HG02759 (cell line): ENCODE measurements around the gene CNGA3.

Source experiments
- ATAC-seq: cut with Tn5 transposase; IDR thresholded peaks from one replicate; pipeline ENCODE4 v1.9.1; 2021; ENCODE audit warnings: mild to moderate bottlenecking, moderate library complexity; ENCODE audit not compliant: unreplicated experiment

The CNGA3 gene

DNA sequence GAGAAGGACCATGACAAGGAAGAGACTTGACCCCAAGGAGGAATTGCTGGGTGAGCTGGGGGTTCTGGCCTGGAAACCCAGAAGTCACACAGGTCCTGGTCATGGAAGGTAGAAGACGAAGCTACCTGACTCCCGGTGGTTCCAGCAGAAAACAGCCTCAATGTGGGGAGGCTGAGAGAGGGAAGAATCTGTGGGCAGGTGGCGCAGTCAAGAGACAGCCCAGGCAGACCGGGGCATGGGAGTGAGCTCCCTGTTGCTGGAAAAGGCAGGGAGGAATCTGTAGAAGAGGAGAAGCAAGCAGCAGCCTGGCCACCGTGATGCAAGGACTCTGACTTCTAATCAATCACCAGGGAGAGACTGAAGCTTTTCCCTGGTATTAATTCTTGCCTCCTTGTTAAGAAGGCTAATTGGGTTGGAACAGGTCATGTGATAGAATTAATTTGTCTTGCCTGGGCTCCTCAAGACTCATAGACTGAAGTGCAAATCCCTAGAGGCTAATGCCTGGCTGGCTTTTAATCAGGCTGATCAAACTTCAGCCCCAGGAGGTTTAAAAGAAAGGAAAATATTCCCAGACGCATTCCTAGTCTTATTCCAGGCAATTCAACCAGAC, 30.1 kb downstream of the CNGA3 start:
- no peak for ATAC-seq

DNA sequence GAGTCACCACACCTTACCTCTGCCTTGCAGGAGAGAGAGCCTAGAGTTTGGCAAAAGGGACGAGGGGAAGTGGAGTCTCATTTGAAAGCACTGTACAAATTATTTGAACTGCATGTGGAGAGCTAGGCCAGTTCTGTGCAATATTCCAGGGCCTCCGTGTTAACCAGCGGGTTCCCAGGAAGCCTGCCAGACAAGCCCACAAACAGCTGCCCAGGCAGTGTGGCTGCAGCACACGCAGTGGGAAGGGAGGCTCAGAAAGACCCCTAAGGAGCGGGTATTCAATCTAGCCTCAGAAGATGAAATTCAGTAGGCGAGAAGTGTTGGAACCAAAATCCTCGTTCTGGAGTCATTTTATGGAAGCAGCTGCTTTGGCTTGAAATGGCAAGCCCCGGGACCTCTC, 30.7 kb downstream of the CNGA3 start:
- ATAC-seq = no peak

DNA sequence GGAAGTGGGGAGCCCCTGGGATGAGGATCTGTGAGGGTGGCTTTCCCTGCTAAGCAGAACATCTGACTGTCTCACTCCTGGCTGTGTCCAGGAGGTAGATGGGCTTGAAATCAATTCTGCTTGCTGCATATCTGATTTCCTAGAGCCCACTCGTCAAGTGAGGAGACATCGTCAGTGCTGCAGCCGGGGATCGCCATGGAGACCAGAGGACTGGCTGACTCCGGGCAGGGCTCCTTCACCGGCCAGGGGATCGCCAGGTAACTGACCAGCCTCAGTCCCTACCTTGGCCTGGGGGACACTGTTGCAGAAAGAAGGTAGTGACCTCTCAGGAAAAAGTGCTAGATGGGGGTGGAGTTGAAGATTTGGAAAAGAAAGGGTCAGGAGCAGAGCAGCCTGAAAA, 31.3 kb downstream of the CNGA3 start:
- ATAC-seq = no peak

DNA sequence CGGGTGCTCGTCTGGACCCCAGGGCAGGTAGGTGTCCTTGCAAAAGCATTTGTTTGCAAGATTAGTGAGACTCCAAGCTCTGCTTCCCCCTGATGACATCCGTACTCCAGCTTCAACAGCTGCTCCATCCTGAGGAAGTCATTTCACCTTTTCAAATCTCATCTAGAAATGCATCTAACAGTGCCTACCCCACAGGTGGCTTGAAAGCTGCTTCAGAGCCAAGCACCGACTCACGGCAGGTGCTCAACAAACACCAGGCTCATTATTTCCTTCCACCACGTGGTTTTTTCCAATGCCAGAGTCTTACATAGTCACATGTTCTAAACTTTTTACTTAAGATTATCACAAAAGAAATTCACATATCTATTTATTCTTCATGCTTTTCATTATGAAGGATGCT, 31.9 kb downstream of the CNGA3 start:
- ATAC-seq = no peak

DNA sequence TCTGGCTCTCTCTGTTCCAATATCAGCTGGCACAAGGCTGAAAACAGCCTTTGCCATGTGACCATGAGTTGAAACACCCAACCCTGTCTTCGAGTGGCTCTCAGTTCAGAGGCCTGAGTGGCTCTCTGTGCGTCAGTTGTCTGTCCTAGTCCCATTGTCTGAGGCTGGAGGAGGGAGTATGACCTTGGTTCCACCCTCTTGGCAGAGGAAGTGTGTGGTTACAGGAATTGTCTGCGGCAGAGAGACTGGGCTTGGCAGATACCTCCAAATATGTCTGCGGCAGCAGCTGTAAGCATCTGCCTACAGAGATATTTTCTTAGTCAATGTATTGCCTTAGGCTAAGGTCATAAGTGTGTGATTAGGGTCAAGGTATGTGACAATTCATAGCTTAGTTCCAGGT, 32.6 kb downstream of the CNGA3 start:
- ATAC-seq = no peak

DNA sequence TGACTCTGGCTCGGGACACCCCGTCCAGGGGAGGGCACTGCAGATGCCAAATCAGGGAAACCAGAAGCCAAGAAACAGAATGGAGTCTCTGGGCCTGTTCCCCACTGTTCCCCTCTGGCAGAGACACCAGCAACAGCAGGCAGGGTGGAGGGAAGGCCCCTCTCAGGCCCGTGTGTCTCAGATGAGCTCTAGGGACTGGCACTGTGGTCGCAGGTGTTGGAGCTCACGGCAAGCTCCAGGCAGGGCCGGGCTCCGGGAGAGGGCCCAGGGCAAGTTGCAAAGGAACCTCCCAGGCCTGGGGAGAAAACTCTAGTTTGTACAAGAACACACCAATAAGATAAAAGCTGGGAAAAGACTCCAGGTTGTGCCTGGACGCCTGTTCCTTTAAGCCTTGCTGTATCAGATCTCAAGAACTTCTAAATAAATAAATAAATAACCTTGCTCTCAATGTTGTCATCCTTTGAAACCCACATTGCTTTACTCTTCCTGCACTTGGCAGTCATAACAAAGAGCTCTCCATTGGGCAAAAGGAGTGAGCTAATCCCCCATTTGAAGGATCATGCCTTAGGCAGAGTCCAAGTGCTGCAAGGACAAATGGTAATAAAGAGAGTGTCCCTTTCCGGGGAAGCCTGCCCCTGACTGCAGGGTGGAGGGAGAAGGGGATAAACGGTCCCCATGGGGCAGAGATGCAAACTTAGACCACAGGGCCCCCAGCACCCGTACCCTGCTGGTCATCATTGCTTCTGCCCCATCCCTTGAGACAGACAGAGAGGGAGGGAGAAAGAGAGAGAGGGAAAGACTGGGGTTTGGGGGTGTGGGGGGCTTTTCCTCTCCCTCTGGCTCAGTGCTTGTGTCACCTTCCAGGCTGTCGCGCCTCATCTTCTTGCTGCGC, 33.3 kb downstream of the CNGA3 start:
- ATAC-seq = no peak

DNA sequence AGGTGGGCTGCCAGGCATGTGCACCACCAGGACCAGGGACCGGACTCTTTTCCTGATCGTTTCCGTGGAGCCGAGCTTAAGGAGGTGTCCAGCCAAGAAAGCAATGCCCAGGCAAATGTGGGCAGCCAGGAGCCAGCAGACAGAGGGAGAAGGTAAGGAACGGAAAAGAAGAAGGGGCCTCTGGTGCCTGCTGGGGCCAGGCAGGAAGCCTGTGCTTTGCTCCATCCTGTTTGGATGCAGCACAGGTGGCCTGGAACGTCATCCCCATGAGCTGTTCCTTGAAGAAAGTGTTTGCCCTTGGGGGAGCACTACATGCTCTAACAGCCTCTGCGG, 33.9 kb downstream of the CNGA3 start:
- ATAC-seq = no peak

DNA sequence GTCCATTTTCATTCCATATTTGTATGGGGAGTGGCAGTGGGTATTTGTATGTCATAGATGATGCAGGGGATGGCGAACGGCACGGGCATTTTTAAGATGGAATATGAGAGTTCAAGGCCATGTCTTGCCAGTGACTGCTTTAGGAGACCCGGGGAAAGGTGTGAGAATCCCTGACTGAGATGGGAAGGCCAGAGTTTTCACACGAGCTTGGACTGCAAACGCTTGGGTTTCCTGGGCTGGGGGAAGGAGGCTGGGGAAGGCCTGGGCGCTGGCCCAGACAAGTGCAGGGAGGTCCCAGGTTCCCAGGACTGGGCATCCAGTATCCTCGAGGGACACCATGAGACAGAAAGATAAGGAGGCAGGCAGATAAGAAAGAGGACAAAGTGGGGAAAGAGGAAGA, 35.2 kb downstream of the CNGA3 start:
- no peak for ATAC-seq

DNA sequence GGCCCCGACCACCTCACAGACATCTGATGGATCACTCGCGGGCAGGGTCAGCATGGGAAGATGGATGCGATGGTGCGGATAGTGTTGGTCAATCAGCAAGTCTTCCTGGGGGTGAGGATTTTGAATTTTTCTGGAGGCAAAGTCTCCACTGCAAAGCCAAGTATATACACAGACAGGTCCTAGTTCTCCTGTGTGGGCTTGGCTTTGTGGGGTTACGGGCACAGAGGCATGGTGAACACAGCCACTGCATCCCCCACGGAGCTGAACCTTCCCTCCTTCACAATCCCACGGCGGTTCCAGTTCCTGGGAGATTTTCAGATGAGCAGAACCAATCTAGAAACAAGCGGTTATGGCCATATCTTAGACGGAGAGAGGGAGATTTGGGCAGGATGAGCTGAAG, 35.8 kb downstream of the CNGA3 start:
- no peak for ATAC-seq

DNA sequence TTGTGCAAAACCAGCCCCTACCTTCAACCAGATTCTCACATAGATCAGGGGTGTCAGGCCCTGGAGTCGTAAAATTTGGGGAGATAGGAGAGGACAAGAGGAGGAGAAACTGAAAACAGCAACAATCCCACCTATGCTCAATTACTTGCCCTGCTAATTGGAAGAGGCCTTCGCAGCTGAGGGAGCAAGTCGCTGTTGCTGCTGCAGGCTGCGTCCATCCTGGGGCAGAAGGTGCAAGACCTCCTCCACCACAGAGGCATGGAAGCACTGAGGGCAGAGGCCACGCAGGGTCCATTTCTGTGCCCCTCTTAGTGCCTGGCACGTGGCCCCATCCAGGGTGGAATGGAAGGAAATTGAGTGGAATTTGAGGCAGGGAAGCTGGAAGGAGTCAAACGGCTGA, 36.5 kb downstream of the CNGA3 start:
- ATAC-seq = no peak

DNA sequence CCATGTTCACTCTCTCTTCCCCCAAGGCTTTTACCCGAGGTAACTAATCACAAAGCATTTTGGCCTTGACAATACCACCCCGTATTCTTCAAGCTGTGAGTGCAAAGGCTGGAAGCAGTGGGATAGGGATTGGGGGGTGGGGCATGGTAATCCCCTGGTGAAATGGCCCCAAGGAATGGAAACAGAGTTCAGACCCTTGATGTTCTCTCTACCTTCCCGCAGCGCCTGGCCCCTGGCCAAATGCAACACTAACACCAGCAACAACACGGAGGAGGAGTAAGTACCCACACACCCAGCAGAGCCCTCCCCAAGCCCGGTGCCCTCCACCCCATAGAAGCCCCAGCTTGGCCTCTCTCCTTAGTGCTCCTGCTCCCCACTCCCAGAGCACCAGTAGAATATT, 36.9 kb downstream of the CNGA3 start:
- ATAC-seq = no peak

DNA sequence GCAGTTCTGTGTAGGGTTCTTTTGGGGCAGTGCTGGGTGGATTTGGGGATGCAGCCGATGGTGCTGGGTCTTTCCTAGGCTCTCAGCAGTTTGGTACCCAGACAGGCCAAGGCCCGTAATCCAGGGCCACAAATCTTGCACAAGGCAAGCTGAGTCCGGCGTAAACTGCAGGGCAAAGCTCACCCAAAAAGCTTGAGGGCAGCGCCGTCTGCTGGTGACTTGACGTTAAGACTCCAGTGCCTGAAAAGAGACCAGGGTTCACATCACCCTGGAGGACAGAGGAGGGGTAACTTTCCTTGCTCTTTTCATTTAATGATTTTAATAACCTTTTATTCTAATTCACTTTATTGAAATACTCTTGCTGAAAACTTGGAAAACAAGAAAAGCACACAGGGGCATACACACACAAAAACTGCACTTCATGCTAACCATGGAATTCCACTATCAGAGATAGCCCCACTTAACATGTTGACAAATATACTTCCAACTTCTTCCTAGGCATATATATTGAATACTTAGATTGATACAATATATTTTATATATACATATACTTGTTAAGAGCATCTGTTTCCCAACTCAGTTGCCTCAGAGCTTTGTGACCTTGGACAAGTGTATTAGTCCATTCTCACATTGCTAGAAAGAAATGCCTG, 38.9 kb downstream of the CNGA3 start:
- no peak for ATAC-seq

DNA sequence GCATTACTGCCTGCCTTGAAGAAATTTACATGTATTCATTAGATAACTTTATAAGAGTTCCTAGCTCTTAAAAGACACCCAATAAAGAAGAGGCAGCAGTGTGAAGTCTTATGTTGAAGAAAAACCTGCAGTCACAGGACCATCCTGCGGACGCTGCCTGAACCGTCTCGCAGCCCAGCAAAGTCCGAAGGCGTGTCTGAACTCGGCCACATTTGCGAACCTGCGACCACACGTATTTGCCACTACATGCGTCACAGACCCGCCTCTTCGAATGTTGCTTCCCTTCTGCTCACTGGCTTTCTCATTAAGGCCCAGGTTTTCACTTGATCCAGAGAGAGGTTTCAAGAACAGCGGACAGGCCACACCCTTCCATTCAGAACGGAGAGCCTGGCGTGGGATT, 41.2 kb downstream of the CNGA3 start:
- ATAC-seq = no peak

DNA sequence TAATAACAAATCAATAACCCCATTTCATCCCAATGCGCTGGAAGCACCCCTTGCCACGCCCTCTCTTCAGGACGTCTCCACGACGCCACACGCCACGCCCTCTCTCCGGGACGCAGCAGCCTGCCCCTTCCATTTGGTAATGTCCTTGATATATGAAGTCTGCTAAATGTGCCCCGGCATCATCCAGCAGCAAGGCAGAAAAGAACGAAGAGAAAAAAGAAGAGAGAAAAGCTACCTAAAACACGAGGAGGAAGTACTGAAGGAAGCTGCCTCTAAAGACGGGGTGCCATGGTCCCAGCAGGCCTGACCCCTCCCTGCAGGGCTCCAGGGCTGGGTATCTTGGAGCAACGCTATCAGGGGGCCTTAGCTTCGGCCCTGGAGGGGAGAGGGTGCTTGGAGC, 41.8 kb downstream of the CNGA3 start:
- ATAC-seq = no peak

DNA sequence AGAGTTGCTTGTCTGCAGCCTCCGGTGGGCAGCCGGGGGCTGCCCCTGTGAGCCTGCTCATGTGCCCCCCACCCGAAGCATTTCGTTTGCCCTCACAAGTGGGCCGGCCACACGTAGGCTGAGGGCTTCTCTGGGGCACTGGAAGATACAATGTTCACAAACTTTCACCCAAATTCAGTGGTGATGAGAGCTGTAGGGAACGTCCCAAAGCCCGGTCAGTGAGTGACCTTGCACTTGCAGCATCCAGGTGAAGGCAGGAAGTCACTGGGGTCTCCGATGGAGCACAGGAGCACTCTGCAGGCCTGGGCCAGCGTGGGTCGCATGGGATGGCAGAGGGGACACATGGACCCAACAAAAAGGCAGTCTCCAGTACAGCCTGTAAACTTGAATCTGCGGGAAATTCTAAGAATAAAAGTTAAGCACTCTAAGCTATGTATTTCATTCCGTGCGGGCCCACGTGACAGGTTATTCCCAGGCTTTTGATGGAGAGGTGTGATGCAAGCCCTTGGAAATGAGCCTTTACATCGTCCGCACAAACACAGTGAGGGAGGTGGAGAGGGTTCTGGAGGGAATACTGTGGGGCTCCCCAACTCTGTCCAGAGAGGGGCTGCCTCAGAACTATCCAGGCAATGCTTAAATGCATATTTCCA, 42.5 kb downstream of the CNGA3 start:
- ATAC-seq = no peak

DNA sequence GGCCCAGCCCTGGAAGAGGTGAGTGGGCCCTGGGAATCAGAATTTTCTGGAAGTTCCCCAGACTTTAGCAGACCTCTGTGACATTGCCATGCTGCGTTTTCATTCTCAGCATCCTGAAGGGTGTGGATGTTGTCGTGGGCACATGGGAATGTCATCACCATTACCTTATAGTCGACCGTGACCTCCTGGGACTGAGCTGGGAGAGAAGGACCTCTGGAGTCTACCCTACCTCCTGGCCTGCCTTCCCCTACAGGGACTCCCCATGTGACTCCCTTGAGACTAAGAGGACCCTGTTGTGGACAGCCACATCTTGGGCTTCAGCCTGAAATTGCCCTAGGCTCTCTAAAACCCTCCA, 43.0 kb downstream of the CNGA3 start:
- no peak for ATAC-seq

DNA sequence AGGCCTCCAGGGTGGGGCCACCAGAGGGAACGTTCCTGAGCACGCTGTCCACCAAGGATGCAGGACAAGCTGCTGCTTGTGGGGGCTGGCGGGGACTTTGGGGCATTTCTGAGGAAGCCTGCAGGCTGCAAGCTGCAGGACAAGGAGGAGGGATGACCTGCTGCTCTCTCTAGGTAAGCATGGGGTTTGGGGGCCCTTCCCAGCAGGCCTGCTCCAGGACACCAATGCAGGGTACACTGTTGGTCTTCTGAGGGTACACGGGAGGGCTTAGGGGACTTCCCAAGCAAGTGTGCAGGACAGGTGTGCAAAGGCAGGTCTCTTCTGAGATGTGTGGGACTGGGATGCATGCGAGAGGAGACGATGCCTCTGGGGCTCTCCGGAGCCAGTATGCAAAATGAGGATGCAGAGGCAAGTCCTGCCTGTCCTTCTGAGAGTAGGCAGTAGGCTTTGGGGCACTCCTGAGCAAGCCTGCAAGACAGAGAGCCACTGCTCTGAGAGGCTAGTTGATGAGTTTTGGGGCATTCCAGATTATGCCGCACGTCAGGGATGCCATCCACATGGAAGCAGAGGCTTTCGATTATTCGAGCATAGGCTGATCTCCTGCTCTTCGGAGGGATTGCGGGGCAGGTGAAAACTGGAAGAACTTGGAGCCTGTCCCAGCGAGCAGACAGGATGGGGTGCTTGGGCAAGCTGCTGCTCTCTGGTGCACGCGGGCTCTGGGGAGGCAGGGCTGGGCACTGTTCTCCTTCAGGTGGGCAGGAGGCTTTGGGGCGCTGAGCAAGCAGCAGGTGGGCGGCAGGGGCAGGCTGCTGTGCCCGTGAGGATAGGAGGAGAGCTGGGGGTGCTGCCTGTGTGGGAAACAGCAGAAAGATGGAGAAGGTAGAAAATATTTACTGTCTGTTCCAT, 44.6 kb downstream of the CNGA3 start:
- no peak for ATAC-seq

DNA sequence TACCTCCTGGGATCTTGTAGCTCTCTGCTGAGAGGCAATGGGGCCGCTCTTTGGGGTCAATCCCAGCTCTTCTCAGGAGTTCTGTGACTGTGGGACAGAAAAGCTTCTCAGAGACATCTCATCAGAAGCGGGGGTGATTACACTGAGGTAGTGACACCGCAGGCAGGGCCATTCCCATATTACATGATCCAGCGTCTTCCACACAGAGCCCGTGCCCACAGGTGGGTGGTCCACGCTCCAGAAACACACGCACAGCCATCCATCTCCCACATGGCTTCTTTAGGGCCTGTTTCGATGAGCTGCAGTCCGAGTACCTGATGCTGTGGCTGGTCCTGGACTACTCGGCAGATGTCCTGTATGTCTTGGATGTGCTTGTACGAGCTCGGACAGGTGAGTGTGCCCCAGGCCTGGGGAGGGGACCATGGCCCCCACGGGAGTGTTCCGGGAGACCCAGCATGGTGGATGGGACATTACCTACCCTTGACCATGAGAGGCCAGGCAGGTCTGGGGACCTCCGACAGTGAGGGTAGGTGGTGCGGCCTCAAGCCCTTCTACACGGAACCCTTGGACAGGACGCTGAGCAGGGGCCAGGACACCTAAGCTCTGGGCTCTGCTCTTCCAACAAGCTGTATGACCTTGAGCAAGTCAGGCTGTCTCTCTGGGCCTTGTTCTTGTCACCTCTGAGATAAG, 45.5 kb downstream of the CNGA3 start:
- ATAC-seq = no peak

DNA sequence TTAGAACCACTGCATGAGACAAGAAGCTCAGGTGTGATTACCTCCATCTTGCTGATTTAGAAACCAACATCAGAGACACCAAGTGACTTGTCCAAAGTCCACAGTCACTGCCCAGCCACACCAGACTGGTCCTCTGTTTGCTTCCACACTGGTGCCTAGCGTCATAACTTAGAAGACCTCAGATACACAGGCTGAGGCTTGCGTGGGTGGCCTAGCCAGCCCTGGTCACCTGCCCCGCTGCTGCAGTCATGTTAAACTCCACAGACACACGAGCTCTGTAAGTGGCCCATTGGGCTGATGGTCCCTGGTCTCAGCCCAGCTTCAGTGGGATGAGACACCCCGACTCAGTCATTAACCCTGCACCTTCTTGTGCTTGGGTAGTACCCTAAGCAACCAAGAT, 47.1 kb downstream of the CNGA3 start:
- ATAC-seq = no peak

DNA sequence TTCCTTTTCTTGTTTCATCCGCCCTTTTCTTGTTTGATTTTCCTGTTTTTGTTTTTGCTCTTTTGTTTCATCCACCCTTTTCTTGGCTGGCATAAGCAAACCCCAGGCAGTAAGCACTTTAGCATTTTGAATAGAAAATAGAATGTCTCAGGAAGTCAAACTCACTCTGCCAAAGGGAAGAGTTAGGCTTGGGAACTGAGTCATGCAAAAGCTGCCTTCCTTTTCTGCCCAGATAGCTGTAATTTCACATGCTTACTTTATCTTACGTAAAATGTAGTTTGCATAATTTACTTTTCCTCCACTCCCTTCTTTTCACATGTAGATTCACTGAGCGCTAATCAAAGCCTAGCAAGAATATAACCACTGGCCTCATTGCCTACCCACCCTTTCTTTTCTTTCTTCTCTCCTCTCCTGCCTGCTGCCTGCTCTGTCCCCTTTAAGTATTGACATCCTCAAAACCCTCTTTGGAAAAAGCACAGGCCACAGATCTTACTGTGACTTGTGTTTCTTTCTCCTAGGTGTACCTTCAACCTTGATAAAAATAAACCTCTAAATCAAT, 48.4 kb downstream of the CNGA3 start:
- no peak for ATAC-seq
